GM18520 (cell line): ENCODE data around the gene GABRD.

ENCODE experiments used
- ATAC-seq: cut with Tn5 transposase; IDR thresholded peaks from one replicate; pipeline ENCODE4 v1.9.1; 2021; ENCODE audit not compliant: unreplicated experiment

The GABRD gene

DNA sequence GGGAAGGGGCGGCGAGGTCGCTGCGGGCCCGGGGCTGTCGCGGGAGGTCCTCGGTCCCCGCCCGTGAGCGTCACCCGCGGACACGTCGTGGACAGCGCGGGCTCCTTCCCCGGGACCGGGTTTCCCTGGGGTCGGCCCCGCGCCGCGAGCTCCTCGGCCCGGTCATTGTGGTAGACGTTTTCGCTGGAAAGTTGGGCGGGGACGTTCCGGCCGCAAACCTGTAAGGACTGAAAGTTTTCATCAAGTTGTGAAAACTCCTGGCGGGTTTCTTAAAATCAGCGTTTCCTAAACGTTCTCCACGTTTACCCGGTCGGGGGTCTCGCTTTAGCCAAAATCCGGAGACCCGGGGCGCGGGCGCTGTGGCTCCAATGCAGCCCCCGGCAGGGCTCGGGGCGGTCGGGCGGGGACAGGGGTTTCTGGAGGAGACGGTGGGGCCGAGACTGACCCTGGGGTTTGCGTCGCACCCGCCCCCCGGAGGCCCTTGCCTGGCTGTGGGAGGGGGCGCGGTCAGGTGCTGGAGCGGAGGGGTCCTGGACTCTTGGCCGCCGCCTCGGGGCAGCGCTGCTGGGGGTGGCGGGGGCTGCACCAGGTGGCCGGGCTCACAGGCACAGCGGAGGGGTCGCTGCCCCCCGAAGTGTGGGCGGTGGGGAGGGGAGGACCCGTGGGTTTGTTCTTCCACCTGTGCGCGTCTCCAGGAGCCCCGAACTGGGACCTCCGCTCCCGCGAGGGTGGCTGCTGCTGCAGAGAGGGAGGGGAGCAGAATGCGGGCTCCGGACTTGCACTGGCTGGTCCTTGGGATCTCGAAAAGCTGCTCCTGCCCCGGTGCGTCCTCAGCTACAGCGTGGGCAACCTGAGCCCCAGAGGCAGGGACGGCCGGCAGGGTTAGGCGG lies 31.9 kb downstream of the GABRD start:
- no peak for ATAC-seq

DNA sequence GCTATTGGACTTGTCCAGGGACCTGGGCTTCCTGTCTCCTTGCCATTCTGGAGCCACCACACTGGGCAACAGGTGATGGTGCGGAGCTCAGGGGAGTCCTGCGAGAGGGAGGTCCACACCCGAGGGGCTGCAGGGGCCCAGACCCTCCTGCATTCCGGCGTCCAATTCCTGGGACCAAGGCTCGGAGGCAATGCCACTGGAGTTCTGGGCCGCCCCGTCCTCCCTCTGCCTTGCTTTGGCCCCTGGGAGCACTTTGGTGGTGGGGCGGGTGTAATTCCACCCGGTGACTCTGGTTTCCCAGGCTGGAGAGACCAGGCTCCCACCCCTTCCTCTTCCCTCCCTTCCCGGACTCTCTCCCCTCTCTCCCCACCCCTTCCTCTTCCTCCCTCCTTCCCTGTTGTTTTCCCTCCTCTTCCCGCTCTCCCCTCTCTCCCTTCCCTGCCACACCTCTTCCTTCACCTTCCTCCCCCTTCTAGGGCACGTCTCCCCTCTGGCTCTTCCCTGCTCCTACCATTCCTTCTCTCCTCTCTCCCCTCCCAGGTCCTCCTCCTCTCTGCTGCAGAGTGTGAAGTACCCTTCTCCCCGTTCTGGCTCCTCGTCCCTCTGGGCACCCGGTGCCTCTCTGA lies 33.0 kb downstream of the GABRD start:
- ATAC-seq, result no peak

DNA sequence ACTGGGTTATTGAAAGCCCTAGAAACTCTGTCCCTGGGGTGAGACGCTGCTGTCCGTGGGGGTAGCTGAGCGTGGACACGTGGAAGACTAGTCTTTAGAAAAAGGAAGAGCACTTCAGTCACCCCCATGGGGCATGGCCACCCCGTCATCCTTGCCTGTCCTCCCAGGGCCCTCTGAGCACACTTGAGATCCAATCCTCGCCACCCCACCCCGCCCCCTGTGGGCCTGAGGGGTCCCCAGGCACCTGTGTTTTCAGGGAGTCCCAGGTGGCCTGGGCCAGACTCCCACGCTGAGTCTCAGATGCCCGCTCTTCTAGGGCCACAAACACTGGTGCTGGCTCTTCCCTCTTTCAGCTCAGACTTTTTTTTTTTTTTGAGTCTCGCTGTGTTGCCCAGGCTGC lies 33.6 kb downstream of the GABRD start:
- no peak for ATAC-seq

DNA sequence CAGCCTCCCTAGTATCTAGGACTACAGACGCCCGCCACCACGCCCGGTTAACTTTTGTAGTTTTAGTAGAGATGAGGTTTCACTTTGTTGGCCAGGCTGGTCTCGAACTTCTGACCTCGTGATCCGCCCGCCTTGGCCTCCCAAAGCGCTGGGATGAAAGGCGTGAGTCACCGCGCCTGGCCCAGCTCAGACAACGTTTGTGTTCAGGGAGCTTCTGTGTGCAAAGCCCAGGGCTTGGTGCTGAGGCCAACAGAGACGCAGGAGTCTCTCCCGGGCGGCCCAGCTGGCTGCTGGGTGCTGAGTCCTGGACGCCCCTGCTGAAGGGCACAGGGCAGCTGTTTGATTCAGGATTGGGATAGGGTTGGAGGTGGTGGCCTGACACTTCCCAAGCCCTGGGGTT lies 34.1 kb downstream of the GABRD start:
- no peak for ATAC-seq

DNA sequence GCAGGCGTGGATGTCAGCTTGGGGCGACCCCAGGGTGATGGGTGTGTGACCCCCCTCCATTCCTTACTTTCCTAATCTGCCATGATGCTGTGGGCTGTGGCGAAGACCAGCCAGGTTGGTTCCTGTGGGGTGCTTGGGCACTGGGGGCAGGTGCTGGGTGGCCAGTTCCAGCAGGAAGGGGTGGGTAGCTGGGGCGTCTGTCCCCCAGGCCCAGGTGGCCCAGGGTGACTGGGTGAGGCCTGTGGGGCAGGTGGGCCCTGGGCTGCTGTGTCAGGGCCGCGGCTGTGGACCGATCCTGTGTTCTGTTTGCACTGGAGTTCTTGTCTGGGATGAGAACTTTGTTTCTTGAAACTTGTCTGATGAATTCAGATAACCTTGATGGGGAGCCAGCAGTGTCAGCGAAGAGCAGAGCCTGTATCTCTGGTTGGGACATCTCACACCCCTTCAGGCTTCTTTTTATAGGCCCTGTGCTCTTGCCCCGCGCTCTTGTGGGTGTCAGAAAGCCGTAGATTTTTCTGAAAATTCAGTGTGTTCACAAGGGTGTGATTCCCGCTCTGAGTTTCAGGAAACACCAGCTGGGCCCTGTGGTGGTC lies 34.7 kb downstream of the GABRD start:
- ATAC-seq, result no peak

DNA sequence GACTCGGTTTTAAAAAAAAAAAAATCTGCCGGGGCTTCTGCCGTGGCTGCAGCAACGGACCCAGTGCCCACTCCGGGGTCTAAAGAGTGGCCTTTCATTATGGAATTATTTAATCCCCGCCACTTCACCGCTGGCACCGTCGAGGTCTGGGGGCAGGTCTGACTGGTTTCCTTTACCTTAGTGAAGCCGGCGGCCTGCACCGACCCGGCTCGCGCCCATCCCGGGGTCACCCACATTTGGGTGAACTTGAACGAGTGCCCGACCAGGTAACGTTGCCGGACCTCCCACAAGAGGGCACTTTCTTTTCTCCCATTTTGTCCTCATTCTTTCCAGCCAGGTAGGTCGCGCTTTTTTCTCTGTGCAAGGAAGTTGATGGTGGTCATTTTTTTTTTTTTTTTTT lies 35.4 kb downstream of the GABRD start:
- no peak for ATAC-seq

DNA sequence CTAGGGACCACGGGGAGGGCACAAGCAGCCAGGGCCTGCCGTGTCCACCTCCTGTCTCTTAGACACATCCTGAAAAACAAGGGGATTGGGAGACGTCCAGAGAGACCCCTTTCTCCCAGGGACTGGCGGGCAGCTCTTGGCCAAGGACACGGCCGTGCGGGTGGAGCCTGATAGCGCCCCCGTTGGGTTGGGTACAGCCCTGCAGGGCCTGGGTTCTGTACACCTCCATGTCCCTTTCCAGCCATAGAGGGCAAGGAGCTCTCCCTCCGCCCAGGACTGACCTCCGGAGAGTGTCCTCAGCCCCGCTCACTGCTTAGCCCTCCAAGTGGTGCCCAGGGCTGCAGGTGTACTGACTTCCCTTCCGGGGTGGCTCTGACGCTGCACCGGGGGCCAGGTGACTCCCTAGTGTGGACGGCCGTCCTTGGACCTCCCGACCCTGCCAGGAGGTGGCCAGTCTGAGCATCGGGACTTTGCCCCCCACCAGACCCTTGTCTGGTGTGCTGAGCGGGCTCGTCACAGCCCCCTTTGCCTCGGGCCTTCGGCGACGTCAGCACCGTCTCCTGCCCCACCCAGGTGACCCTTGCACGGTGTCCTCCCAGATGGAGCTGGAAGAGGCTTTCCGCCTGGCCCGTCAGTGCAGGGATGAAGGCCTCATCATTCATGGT lies 36.9 kb downstream of the GABRD start:
- ATAC-seq, result no peak

DNA sequence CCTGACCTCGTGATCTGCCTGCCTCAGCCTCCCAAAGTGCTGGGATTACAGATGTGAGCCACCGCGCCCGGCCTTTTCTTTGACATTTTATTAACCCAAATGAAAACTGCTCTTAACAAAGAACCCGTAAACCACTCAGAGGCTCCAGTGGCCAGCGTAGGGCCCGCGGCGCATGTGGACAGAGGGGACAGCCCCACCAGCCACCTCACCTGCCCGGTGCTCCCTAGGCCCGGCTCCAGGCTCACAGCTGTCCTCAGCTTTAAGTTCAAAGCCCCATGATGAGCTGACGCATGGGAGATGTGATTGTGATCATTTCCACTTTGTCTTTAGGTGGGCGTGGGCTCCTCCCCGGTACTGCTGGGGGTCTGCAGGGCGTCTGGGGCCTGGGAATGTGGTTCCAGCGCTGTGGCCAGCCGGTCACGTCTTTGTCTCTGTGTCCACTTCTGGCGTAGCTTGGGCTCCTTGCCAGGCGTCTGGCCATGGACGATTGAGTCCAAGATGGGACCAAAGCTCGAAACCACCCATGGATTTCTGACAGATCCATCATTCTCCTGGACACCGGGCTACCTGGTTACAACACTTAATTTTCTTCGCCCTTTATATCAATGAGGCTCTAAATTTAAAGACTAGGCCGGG lies 37.9 kb downstream of the GABRD start:
- no peak for ATAC-seq

DNA sequence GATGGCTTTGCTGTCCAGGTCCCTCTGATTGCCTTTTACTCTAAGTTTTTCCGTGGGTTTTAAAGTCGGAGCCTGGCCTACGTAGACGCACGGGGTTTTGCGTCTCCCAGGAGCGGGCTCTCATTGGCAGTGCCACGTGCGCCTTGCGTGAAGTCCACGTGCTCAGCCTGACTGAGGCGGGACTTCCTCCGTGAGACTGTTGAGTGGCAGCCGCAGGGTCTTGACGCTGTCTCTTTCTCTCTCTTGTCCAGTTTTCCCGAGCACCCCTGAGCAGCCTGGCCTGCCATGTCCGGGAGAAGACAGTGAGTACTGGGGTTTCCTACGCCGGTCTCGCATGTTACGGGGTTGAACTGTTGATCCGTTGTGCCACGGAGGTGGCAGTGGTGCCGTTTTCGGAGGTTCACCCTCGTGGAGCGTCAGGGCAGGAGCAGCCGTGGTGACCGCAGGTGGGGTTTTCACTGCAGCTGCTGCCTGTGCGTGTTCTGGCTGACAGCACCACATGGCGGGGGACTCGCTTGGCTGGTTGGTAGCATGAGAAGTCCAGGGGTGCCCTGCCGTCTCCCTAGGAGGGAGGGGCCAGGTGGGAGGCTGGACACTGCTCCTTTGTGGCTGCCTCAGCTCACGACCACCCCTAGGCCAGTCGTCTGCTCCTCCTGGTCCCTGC lies 40.3 kb downstream of the GABRD start:
- ATAC-seq, result no peak

DNA sequence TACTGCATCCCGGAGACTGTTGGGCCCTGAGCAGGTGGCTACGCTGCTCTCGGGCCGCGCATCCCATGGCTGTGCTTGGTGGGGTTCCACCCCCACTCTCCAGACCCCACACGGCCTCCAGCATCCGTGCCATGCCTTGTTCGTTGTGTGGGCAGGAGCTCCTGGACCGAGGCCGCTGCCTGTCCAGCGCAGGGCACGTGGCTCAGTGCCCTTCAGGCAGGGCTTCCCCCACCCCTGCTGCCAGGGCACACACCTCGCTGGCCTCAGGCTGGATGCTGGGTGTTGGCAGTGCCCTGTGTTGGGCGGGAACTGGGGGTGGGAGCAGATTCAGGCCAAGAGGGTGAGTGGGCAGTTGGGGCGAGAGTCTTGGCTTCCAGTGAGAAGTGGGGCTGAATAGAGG lies 40.9 kb downstream of the GABRD start:
- ATAC-seq, result no peak

DNA sequence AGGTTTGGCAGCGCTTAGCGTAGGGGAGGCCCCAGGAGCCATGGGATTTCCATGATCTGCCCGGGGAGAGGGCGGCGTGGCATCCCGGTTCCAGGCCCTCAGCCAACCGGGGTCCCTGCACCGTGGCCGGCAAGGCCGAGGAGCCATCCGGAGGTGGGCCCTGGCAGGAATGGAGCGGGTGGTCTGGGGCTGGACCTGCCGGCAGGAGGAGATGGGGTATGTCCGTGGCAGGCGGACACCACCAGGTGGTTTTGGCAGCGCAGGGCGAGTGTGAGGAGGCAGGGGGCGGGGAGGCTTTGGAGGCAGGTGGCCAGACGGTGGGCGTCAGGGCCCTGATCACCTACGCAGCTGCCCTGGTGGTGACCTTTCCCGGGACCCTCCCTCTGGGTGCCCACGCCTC lies 41.4 kb downstream of the GABRD start:
- no peak for ATAC-seq

DNA sequence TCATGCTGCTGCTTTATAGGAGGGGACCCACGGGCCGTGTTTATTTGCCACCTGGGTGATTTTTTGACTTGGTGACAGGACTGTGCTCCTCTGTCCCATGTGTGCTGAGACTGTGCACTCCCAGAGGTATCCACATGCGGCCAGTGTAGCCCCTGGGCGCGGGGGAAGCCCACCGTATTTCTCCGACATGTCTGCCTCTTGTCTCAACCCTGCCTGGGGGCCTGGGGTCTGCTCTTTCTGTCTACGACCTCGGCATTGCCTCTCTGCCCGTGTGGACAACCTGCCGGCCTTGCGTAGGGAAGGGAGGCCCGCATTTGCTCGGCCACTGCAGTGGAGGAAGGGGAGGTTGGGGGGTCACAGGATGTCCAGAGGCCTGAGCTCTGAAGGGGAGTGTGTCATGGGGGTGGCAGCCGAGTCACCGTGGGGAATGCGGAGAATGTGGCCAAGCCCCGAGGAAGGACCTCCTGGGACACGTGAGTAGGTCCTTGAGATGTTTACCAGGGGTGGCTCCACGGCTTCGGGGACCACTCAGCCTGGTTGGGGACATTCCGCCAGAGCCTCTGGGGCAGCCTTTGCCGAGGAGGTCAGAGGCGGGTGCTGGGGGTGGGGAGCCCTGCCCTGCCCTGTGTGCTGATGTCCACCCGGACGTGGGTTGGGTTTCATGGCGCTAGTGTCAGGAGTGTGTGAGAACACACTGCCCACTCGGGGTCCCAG lies 42.1 kb downstream of the GABRD start:
- no peak for ATAC-seq

DNA sequence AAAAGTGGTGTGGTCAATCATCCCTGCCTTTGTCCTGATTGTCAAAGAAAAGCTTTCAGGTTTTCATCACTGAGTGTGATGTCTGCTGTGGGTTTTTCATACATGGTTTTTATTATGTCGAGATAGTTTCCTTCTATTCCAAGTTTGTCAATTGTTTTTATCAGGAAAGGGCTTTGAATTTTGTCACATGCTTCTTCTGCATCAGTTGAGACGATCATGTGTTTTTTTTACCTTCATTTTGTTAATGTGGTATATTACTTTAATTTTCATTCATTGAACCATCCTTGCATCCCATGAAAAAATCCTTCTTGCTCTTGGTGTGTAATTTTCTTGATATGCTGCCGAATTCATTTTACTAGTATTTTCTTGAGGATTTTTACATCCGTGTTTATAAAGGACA lies 46.6 kb downstream of the GABRD start:
- no peak for ATAC-seq

DNA sequence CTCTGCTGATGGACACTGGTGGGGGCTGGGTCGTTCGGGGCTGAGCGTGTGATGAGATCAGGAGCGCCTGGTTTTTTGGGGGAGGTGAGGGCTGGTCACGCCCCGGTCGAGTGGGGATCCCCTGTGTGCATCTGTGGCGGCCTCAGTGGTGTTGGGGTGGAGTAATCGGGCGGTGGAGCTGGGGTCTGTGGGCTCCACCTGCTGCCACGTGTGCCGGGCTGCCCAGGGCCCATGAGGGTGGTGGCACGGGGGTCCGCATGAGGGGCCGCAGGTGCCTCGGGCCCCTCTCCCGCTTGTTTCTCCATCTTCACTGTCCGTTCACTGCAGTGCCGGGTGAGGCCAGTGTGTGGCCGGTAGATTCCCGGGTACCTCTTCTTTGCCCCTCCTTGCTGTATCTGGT lies 48.2 kb downstream of the GABRD start:
- no peak for ATAC-seq

DNA sequence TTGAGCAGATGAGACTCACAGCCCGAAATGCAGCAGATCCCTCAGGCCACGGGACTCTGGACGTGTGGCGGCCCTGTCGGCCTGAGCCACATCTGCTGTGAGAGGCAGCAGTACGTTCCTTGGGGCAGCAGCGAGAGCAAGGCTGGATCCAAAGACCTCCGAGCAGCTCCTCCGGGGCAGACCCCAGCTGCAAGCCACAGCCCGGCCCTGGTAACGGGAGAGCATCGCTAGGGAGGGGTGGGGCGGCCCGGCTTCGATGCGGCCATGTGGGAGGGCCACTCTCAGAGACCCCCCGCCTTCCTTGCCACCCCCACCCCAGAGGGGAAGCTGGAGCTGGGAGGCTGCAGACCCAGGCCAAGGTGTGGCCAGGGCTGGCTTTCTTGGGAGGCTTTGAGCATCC lies 48.8 kb downstream of the GABRD start:
- no peak for ATAC-seq

DNA sequence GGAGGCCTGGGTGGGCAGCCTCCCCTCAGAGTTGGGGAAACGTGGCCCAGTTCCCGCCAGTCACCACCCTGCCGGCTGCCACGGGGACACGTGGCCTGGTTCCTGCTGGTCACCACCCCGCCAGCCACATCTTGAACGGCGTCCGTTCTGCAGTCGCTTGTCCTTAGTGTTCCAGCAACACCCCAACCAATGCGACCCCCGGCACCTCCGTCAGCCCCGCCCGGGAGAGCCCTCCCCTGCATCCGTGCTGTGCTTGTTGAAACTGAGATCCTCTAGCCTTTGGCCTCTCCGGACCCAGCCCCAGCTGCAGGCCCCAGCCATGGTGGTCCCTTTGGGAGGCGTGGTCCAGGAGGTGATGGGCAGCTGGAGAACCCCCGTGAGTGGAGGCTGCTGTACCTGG lies 49.8 kb downstream of the GABRD start:
- no peak for ATAC-seq

DNA sequence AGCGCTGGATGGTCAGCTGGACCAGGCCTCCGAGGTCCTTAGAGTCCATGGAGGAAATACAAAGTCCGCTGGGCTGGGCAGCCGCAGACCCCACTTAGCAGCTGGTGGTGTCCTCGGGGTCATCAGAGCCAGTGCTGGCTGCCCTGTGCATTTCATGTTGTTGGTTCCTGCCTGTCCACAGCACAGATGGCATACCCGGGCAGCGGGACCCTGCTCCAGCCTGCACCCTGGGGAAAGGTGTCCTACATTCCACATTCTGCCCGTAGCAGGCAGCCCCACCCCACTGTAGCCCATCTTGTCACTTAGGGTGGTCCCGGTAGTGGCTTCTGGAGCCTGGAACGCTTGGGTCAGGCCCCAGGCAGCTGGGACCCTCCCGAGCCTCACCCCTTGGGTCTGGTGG lies 50.9 kb downstream of the GABRD start:
- ATAC-seq, result no peak

DNA sequence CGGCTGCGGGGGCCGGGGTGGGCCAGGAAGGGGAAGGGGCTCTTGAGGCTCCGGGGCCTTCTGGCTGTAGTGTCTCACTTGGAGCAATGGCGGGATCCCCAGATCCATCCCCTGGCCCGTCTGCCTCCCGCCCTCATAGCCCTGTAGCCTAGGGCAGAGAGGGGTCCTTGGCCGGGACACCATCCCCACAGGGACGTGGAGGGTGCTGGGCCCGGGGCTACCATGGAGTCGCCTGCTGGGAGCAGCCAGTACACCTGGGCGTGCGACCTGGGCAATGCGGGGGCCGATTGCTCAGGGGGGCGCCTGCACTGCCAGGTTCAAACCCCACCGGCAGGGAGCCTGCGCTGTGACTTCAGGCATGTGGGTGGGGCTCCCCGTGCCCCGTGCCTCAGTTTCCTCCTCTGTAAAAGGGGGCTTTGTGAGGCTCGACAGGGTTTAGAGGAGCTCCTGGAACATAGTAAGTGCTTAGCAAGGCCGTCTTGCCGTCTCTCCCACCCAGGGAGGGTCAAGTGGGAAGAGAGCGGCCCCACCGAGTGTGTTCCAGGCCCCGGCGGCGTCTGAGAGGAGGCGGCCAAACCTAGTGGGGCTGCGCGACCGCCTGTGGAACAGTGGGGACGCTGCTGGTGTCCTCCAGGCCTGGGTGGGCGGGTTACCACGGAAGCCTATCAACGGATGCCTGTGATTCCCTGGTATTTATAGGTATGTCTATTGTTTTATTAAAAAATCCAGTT lies 51.8 kb downstream of the GABRD start:
- no peak for ATAC-seq

DNA sequence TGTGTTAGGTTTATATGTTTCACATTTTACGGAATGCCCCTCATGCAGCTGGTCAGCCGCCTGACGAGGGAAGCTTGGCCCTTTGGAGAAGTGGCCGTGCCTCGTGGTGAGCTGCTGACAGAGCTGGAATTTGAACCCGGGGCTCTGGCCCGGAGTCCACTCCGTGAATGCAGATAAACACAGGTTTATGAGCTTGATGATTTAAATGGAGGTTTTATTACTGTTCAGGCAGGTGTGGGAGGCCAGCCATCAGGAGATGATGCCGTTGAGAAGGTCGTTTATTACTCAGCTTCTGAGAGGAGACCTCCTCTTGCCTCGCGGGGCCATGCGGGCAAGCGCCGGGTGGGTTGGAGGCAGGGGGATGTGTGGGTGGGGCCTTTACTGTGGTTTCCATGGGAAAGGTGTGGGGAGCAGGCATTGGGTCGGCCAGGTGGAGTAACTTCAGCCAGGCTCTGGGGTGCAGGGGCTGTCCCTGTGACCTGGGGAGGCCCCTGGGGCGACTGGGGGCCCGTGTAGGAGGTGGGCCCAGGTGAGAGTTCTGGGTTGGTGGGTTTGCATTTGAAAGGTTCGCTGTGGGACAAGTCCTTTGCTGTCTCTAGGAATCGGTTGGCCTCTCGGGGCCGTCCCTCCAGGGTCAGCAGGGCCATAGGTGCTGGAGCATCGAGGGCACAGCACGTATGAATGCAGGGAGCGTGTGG lies 53.1 kb downstream of the GABRD start:
- no peak for ATAC-seq
